Astrocyte of the cerebellum (primary cell): Measurements from ENCODE around the gene CCDC178.

ENCODE experiments used
- DNase-seq: peaks from one replicate; pipeline ENCODE4 v3.0.0-alpha.2; 2011; ENCODE audit warnings: low read depth
- H3K4me3 ChIP-seq: 2 replicates; pipeline ENCODE4 v1.5.1; 2011; ENCODE audit warnings: mild to moderate bottlenecking, low read depth, low read length, moderate library complexity
- CTCF ChIP-seq: IDR thresholded peaks from 2 replicates; pipeline ENCODE4 v1.5.1; 2012; ENCODE audit warnings: low read length, low read depth, moderate library complexity, mild to moderate bottlenecking; ENCODE audit errors: missing control alignments
- in situ Hi-C: cut with HindIII; loops from 2 replicates; pipeline ENCODE4 v1.10.0; 2017; ENCODE audit warnings: low sequenced_read_pairs

CCDC178 gene

DNA sequence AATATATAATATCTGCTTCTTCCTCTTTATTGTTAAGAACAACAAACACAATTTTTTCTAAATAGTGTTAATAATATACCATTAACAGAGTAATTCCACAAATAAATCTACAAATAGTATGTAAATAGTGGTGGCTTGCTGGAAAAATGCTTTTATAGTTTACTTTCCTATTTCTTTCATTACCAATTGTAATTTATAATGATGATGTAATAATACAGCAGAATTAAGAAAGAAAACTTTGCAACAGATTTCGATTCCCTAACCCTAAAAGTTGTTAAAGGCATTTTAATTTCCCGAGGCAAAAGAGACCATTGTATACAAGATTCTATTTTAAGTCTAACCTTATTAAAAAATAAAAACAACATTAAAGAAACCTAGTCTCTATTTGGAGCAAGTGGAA is 307.9 kb downstream of the CCDC178 start:
- no peak for TF ChIP-seq CTCF
- no peak overlapping the region for H3K4me3 ChIP-seq
- in situ Hi-C loops: no loop called here
- no peak for DNase-seq

- no peak for TF ChIP-seq CTCF
- DNase-seq: no peak
- in situ Hi-C loops: no loop called here
- H3K4me3 ChIP-seq: no peak overlapping the region
Measured at GRCh38 chr18:33128581-33128980, 311.9 kb downstream of the CCDC178 start.

DNA sequence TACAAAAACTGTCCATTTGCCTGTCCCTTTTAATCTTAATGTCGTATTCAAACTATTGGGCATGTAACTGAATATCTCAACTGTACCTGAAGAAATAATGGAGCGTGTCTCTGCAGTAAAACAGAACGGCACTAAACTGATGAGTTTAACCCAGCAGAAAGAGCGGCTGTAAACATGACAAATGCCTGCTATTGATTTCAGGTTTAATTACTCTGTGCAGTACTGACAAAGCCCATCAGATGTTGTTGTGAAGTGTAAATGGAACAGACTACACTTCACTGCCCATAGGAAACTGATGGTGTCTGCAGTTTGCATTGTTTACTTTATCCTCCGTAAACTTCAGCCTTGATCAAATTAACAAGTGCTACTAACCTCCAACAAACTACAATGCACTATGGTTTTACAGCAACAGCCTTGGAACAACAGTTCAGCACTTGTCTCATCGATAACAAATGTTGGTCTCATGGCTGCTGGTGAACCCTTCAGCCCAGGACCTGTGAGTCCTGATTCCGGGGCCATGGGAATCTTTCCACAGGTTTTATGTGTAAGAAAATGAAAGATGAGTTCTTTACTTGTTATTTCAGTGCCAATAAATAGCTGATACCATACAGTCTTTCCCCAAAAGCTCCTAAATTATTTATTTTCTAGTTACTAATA is 316.5 kb downstream of the CCDC178 start:
- DNase-seq: no peak
- no peak for TF ChIP-seq CTCF
- H3K4me3 ChIP-seq: no peak overlapping the region
- in situ Hi-C loops: no loop called here

DNA sequence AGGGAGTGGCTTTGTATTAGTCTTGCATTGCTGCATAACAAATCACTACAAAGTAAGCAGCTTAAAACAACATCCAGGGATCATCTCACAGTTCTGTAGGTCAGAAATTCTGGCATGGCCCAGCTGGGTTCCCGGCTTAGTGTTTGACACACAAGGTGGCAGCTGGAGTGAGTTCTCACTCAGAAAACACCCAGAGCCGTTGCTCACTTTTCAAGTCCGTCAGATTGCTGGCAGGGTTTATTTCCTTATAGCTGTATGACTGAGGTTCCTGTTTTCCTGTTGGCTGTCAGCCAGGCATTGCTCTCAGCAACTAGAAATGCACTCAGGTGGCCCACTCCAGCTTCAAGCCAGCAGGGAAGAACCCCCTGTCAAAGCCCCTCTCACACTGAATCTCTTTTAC is 324.1 kb downstream of the CCDC178 start:
- peak; percentile 4 for DNase-seq
- in situ Hi-C loops: no loop called here

GRCh38 chr18:33115917-33116316 is 324.6 kb downstream of the CCDC178 start:
- no peak for TF ChIP-seq CTCF
- in situ Hi-C loops: no loop called here
- no peak for DNase-seq
- no peak overlapping the region for H3K4me3 ChIP-seq

More for the DNA sequence above, 324.1 kb downstream of the CCDC178 start:
- no peak for TF ChIP-seq CTCF
- no peak overlapping the region for H3K4me3 ChIP-seq

DNA sequence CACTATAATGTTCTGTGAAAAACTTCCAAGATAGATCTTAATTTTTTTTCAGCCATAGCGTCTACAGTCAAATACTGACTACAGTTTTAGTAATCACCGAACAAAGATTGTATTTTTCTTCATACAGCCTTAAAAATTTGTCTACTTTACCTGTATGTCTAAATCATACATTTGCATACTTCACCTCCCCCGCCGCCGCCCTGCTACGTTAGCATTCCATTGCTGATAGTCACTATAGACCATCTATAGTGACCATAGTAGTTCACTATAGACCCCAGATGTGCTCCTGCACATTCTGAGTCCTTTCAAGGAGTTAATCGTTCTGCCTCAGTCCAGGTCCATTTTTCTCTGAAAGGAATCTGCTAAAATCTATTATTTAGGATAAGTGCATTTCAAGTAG is 325.0 kb downstream of the CCDC178 start:
- no peak for TF ChIP-seq CTCF
- DNase-seq: no peak
- in situ Hi-C loops: no loop called here
- no peak overlapping the region for H3K4me3 ChIP-seq

DNA sequence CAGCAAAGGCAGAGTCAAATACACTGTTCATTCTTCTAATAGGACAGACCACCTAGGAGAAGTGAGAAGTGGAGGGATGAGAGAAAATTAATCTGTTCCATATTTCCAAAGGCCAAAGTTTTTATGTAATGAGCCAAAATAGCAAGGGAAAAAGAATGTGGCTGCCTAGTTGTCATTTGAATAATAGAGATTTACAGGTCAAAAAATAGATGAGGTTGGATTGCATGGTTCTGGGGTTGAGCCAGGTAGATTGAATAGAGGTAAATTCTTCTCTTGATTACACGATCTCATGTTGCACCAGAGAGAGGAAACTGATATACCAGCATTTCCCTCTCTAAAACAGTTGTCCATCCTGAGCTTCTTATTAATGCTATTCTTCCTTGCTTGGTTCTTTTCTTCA is 325.8 kb downstream of the CCDC178 start:
- H3K4me3 ChIP-seq: no peak overlapping the region
- in situ Hi-C loops: no loop called here
- no peak for TF ChIP-seq CTCF

More for the DNA sequence above, 325.8 kb downstream of the CCDC178 start:
- DNase-seq: no peak
